H9 (cell line): ENCODE results near the gene SRGAP1. TPM values are rescaled to one million over a fixed set of nuclear protein-coding genes. Genes with fewer than 3 reads are reported as not detected.
"Not testable (repeated sequence)": the region's sequence is repeated elsewhere in the genome, so short reads cannot be mapped to it uniquely, and the experiment has no call there.

Experiments used
- DNase-seq: peaks from one replicate; pipeline ENCODE4 v3.0.0-alpha.2; 2017
- H2AFZ ChIP-seq: one replicate; pipeline ENCODE4 v1.6.1; 2013; ENCODE audit warnings: mild to moderate bottlenecking, low read length, control low read depth, moderate library complexity
- H2AK5ac ChIP-seq: 2 replicates; pipeline ENCODE4 v1.6.1; 2013; ENCODE audit warnings: low read length, control low read depth, mixed read lengths; ENCODE audit not compliant: insufficient read length
- H2BK120ac ChIP-seq: one replicate; pipeline ENCODE4 v1.6.1; 2013; ENCODE audit warnings: low read depth, mild to moderate bottlenecking, low read length, control low read depth, inconsistent platforms; ENCODE audit not compliant: poor library complexity, severe bottlenecking
- H2BK12ac ChIP-seq: 2 replicates; pipeline ENCODE4 v1.6.1; 2013; ENCODE audit warnings: low read length, control low read depth, mixed read lengths, low read depth; ENCODE audit not compliant: insufficient read length
- H2BK15ac ChIP-seq: 2 replicates; pipeline ENCODE4 v1.6.1; 2013; ENCODE audit warnings: low read depth, low read length, control low read depth
- H2BK20ac ChIP-seq: one replicate; pipeline ENCODE4 v1.6.1; 2013; ENCODE audit warnings: low read depth, mild to moderate bottlenecking, low read length, control low read depth, inconsistent platforms; ENCODE audit not compliant: poor library complexity, severe bottlenecking
- H2BK5ac ChIP-seq: 2 replicates; pipeline ENCODE4 v1.6.1; 2013; ENCODE audit warnings: low read length, control low read depth, mixed read lengths; ENCODE audit not compliant: insufficient read length
- H3K14ac ChIP-seq: 2 replicates; pipeline ENCODE4 v1.6.1; 2013; ENCODE audit warnings: low read length, control low read depth; ENCODE audit not compliant: insufficient read depth
- H3K18ac ChIP-seq: 2 replicates; pipeline ENCODE4 v1.6.1; 2013; ENCODE audit warnings: low read depth, mild to moderate bottlenecking, mixed read lengths, low read length, control low read depth; ENCODE audit not compliant: insufficient read length
- H3K23ac ChIP-seq: 2 replicates; pipeline ENCODE4 v1.6.1; 2013; ENCODE audit warnings: low read length, control low read depth, mixed read lengths, low read depth; ENCODE audit not compliant: insufficient read length
- H3K23me2 ChIP-seq: 2 replicates; pipeline ENCODE4 v1.6.1; 2013; ENCODE audit warnings: low read depth, mild to moderate bottlenecking, mixed read lengths, low read length, control low read depth; ENCODE audit not compliant: insufficient read length, poor library complexity, severe bottlenecking
- H3K27ac ChIP-seq: 2 replicates; pipeline ENCODE4 v1.5.1; 2013; ENCODE audit warnings: low read length, control low read depth, mixed read lengths, low read depth; ENCODE audit not compliant: insufficient read length
- H3K27me3 ChIP-seq: 2 replicates; pipeline ENCODE4 v1.6.1; 2013; ENCODE audit warnings: low read length, control low read depth, inconsistent platforms; ENCODE audit not compliant: insufficient read depth
- H3K4ac ChIP-seq: 2 replicates; pipeline ENCODE4 v1.6.1; 2013; ENCODE audit warnings: low read depth, mild to moderate bottlenecking, control low read depth, inconsistent platforms, low read length, moderate library complexity
- H3K4me1 ChIP-seq: 2 replicates; pipeline ENCODE4 v1.6.1; 2013; ENCODE audit warnings: low read length, control low read depth, inconsistent platforms; ENCODE audit not compliant: insufficient read depth
- H3K4me2 ChIP-seq: 2 replicates; pipeline ENCODE4 v1.6.1; 2013; ENCODE audit warnings: low read length, control low read depth, mixed read lengths; ENCODE audit not compliant: insufficient read length, insufficient read depth
- H3K56ac ChIP-seq: 2 replicates; pipeline ENCODE4 v1.6.1; 2013; ENCODE audit warnings: low read depth, mild to moderate bottlenecking, mixed read lengths, low read length, control low read depth; ENCODE audit not compliant: insufficient read length
- H3K79me1 ChIP-seq: 2 replicates; pipeline ENCODE4 v1.6.1; 2013; ENCODE audit warnings: low read depth, mild to moderate bottlenecking, moderate library complexity, low read length, control low read depth, inconsistent platforms; ENCODE audit not compliant: insufficient read depth, poor library complexity, severe bottlenecking
- H3K79me2 ChIP-seq: 2 replicates; pipeline ENCODE4 v1.6.1; 2013; ENCODE audit warnings: low read length, control low read depth, inconsistent platforms; ENCODE audit not compliant: insufficient read depth
- H3K9ac ChIP-seq: 2 replicates; pipeline ENCODE4 v1.6.1; 2013; ENCODE audit warnings: low read length, control low read depth, mixed read lengths; ENCODE audit not compliant: insufficient read length; ENCODE audit errors: extremely low read depth
- H3K9me3 ChIP-seq: one replicate; pipeline ENCODE4 v1.6.1; 2013; ENCODE audit warnings: low read depth, low read length, inconsistent platforms; ENCODE audit not compliant: control insufficient read depth
- H3T11ph ChIP-seq: one replicate; pipeline ENCODE4 v1.6.1; 2013; ENCODE audit warnings: mild to moderate bottlenecking, low read length, control low read depth, inconsistent platforms
- H4K20me1 ChIP-seq: one replicate; pipeline ENCODE4 v1.6.1; 2013; ENCODE audit not compliant: control insufficient read depth, insufficient read length, insufficient read depth
- H4K5ac ChIP-seq: 2 replicates; pipeline ENCODE4 v1.6.1; 2013; ENCODE audit warnings: low read depth, mild to moderate bottlenecking, mixed read lengths, low read length, control low read depth; ENCODE audit not compliant: insufficient read length
- H4K8ac ChIP-seq: replicated peaks from 2 replicates; pipeline ENCODE4 v1.6.1; 2013; ENCODE audit warnings: low read length, control low read depth, mixed read lengths, low read depth; ENCODE audit not compliant: insufficient read length
- H4K91ac ChIP-seq: 2 replicates; pipeline ENCODE4 v1.6.1; 2013; ENCODE audit warnings: low read depth, mild to moderate bottlenecking, moderate library complexity, mixed read lengths, low read length, control low read depth; ENCODE audit not compliant: insufficient read length
- H3K27ac Mint-ChIP-seq, 3 experiments: 2 replicates in 2 of 3; 3 replicates in 1 of 3; pipeline ENCODE4 v1.8.0; 2020 to 2021; ENCODE audit warnings: mixed read lengths in 3 of 3, mild to moderate bottlenecking in 1 of 3, moderate library complexity in 1 of 3
- H3K27me3 Mint-ChIP-seq: 2 replicates; pipeline ENCODE4 v1.8.0; 2021; ENCODE audit warnings: low read depth, mild to moderate bottlenecking, moderate library complexity, mixed read lengths
- H3K36me3 Mint-ChIP-seq, 3 experiments: 2 replicates in 2 of 3; 3 replicates in 1 of 3; pipeline ENCODE4 v1.8.0; 2020 to 2021; ENCODE audit warnings: low read depth in 3 of 3, mixed read lengths in 3 of 3; ENCODE audit not compliant: insufficient read depth in 1 of 3
- H3K4me1 Mint-ChIP-seq, 2 experiments: 2 replicates each; pipeline ENCODE4 v1.8.0; 2020; ENCODE audit warnings: mixed read lengths in 2 of 2
- H3K4me3 Mint-ChIP-seq, 2 experiments: 2 replicates in 1 of 2; 3 replicates in 1 of 2; pipeline ENCODE4 v1.8.0; 2020 to 2021; ENCODE audit warnings: mild to moderate bottlenecking in 2 of 2, mixed read lengths in 2 of 2, moderate library complexity in 1 of 2
- H3K9me3 Mint-ChIP-seq, 2 experiments: 2 replicates in 1 of 2; 3 replicates in 1 of 2; pipeline ENCODE4 v1.8.0; 2020; ENCODE audit warnings: mild to moderate bottlenecking in 2 of 2, mixed read lengths in 2 of 2, moderate library complexity in 1 of 2
- WGBS: extraction: QIAGEN DNeasy Blood & Tissue Kit; methylation state at CpG from one replicate; pipeline ENCODE4 v1.1.7; 2013; ENCODE audit warnings: missing lambda C conversion rate, low lambda C conversion rate, mixed read lengths; ENCODE audit not compliant: insufficient read length; ENCODE audit errors: extremely low coverage; 5-methylcytosine and 5-hydroxymethylcytosine counted together
- total RNA-seq: library from RNA; stranded (reverse); gene quantifications from 2 replicates; pipeline ENCODE4 v1.2.1, GENCODE V29; 2021
- TF ChIP-seq, protein P1 (sequence below): fragments of 200-600 bp; sonication (generic); conservative IDR thresholded peaks from 3 replicates; pipeline ENCODE4 v1.8.0; 2021; ENCODE audit warnings: antibody characterized with exemption, mild to moderate bottlenecking

SRGAP1 gene
- total RNA-seq, 1 experiment from 2014 or later: 4.8 TPM

DNA sequence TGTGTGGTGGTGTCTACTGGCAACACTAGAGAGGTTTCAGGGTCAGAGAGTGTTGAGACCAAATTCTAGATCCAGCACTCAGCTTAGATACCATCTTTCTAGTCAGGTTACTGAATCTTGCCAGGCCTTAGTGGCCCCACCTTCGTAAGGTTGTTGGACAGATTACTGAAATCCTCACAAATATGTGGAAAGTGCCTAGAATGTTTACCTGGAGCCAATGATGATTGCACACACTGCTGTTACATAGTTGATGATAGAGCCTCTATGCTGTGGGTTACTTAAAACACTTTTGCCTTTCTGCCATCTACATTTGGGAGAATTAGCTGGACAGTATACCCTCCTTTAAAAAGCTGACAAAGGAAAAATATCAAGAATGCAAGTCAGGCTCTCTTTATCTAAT is 33.2 kb downstream of the SRGAP1 start:
- H2BK5ac ChIP-seq: no peak overlapping the region
- no peaks in the 10 kb centered on the region for H4K20me1 ChIP-seq
- H2AK5ac ChIP-seq: no peak overlapping the region
- no peak overlapping the region for H3K4me2 ChIP-seq
- no peaks in the 10 kb centered on the region for H3K27me3 ChIP-seq
- no peaks in the 10 kb centered on the region for H3K4me1 ChIP-seq
- no peak overlapping the region for H3K18ac ChIP-seq
- TF ChIP-seq, protein P1, sequence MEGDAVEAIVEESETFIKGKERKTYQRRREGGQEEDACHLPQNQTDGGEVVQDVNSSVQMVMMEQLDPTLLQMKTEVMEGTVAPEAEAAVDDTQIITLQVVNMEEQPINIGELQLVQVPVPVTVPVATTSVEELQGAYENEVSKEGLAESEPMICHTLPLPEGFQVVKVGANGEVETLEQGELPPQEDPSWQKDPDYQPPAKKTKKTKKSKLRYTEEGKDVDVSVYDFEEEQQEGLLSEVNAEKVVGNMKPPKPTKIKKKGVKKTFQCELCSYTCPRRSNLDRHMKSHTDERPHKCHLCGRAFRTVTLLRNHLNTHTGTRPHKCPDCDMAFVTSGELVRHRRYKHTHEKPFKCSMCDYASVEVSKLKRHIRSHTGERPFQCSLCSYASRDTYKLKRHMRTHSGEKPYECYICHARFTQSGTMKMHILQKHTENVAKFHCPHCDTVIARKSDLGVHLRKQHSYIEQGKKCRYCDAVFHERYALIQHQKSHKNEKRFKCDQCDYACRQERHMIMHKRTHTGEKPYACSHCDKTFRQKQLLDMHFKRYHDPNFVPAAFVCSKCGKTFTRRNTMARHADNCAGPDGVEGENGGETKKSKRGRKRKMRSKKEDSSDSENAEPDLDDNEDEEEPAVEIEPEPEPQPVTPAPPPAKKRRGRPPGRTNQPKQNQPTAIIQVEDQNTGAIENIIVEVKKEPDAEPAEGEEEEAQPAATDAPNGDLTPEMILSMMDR: no peak
- no peak overlapping the region for H3K9ac ChIP-seq
- peaks cover 2% of the 10 kb centered on the region for H3K79me1 ChIP-seq
- no peaks in the 10 kb centered on the region for H3K9me3 ChIP-seq
- no peak overlapping the region for H3K27ac ChIP-seq
- Mint-ChIP-seq H3K4me1 (peaks cover 1 to 8% of the 10 kb centered on the region in 2 experiments), H3K4me3 (no peak overlapping the region), H3K27me3 (no peaks in the 10 kb centered on the region), H3K9me3 (no peaks in the 10 kb centered on the region), H3K36me3 (no peaks in the 10 kb centered on the region), H3K27ac (no peak overlapping the region)
- H2BK120ac ChIP-seq: no peak overlapping the region
- H4K8ac ChIP-seq: no peak overlapping the region
- no peak overlapping the region for H3K23ac ChIP-seq
- H2BK20ac ChIP-seq: no peak overlapping the region
- no peak overlapping the region for H3K56ac ChIP-seq
- no peaks in the 10 kb centered on the region for H3K23me2 ChIP-seq
- H4K91ac ChIP-seq: no peak overlapping the region
- no peak overlapping the region for H4K5ac ChIP-seq
- no CpG with 5 or more reads among the region's 1 CpG for WGBS
- no peak overlapping the region for H2BK12ac ChIP-seq
- H3K14ac ChIP-seq: no peak overlapping the region
- H3K79me2 ChIP-seq: no peaks in the 10 kb centered on the region; the same call in 1 of the 2 replicates
- H3K4ac ChIP-seq: no peak overlapping the region
- DNase-seq: no peak
- H3T11ph ChIP-seq: no peak overlapping the region
- no peak overlapping the region for H2AFZ ChIP-seq
- no peak overlapping the region for H2BK15ac ChIP-seq

DNA sequence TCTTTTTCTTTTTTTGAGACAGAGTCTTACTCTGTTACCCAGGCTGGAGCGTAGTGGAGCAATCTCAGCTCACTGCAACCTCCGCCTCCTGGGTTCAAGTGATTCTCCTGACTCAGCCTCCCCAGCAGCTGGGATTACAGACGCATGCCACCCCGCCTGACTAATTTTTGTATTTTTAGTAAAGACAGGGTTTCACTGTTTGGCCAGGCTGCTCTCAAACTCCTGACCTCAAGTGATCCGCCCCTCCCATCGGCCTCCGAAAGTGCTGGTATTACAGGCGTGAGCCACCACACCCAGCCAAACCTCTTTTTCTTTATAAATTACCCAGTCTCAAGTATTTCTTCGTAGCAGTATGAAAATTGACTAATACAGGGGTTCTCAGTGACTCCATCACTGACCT is 35.7 kb downstream of the SRGAP1 start:
- not testable (repeated sequence) for H3K9ac ChIP-seq, H3K18ac ChIP-seq, H3K4me2 ChIP-seq, H3K79me1 ChIP-seq, H3K4me3 Mint-ChIP-seq, H3K4me1 ChIP-seq, H3K9me3 Mint-ChIP-seq, H4K20me1 ChIP-seq, H4K5ac ChIP-seq, H3K27me3 Mint-ChIP-seq, H2BK120ac ChIP-seq, H2AK5ac ChIP-seq, H4K91ac ChIP-seq, H2BK20ac ChIP-seq, H3K36me3 Mint-ChIP-seq, H3K79me2 ChIP-seq, H2BK12ac ChIP-seq, H3K56ac ChIP-seq, DNase-seq, H2BK5ac ChIP-seq, H3K27me3 ChIP-seq, H3K9me3 ChIP-seq, H3K4ac ChIP-seq, H2BK15ac ChIP-seq, H2AFZ ChIP-seq, H3K27ac Mint-ChIP-seq, H3T11ph ChIP-seq, H3K23ac ChIP-seq, H3K23me2 ChIP-seq, H3K27ac ChIP-seq, H4K8ac ChIP-seq, H3K14ac ChIP-seq
- no CpG with 5 or more reads among the region's 9 CpGs for WGBS
- peaks cover 6 to 13% of the 10 kb centered on the region in 2 experiments for H3K4me1 Mint-ChIP-seq
